ENCODE measurements around the gene SPATA2.

The SPATA2 gene

DNA sequence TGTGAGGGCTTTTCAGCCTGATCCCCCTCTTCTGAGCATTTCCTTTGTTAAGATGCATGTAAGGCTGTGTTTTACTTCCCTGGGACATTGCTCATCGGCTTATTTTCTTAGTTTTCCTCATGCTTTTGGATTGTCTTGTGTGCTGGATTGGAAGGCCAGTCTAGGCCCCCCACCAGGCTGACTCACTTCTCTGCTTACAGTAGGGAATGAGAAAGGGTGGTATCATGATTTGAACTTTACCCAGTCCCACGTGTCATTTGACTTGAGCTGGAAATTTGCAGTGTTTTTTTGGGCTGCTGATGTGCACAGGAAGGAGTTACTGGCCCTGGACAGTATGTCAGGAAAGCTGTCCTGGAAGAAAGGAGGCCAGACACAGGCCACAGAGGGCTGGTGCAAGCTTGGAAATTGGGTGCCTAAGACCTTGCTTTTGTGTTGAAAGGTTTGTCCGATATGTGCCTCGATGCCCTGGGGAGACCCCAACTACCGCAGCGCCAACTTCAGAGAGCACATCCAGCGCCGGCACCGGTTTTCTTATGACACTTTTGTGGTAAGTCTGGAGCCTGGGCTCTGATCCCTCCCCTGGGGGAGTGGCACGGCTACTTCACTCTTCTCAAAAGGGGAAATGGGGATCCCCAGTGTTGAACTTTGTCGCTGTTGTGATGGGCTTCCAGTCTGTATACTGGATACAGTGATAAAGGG, 33.6 kb upstream of the SPATA2 start:
- no peaks in the 10 kb centered on the region for H3F3A ChIP-seq (ENCODE audit: low read depth)
- peaks cover 11% of the 10 kb centered on the region for H3K79me2 ChIP-seq (ENCODE audit: insufficient read depth, low read length)

DNA sequence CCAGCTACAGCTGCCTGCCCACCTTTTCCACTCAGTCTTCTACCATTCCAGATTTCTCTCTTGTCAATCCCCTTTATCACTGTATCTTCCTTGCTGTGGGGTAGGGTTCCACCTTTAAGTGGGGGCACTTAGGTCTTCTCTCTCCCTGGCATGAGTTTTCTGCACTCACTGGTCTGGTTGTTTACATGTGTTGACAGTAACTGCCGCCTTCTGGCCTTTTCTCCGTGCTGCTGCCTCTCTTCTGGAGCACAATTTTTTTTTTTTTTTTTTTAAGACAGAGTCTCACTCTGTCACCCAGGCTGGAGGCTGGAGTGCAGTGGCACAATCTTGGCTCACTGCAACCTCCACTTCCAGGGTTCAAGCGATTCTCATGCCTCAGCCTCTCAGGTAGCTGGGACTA, 32.8 kb upstream of the SPATA2 start:
- peaks cover 16% of the 10 kb centered on the region for H4K20me1 ChIP-seq (ENCODE audit: insufficient read depth, low read length, poor library complexity, severe bottlenecking)
- H3K9me2 ChIP-seq (replicated peaks; ENCODE audit: low read depth, low read length), result no peaks in the 10 kb centered on the region
- no peaks in the 10 kb centered on the region for H3K9me3 ChIP-seq (ENCODE audit: insufficient read depth, low read depth, low read length)
- H3K4me3 ChIP-seq (ENCODE audit: low read length, poor library complexity, severe bottlenecking), result no peak overlapping the region
- H2AFZ ChIP-seq (ENCODE audit: low read length), result no peak overlapping the region
- peaks cover 5% of the 10 kb centered on the region for H3K4me1 ChIP-seq (ENCODE audit: insufficient read depth, low read length, poor library complexity, severe bottlenecking)
- H3K27me3 ChIP-seq (ENCODE audit: insufficient read depth, low read length, poor library complexity, severe bottlenecking), result no peaks in the 10 kb centered on the region
- H3K79me2 ChIP-seq (ENCODE audit: insufficient read depth, low read length), result peaks cover 17% of the 10 kb centered on the region
- H3K4me2 ChIP-seq (ENCODE audit: low read depth, low read length, poor library complexity, severe bottlenecking), result no peak overlapping the region
- H3K36me3 ChIP-seq (ENCODE audit: insufficient read depth, low read length), result peaks cover 81% of the 10 kb centered on the region; the same call in 1 of the 2 replicates
- TF ChIP-seq, protein P1, sequence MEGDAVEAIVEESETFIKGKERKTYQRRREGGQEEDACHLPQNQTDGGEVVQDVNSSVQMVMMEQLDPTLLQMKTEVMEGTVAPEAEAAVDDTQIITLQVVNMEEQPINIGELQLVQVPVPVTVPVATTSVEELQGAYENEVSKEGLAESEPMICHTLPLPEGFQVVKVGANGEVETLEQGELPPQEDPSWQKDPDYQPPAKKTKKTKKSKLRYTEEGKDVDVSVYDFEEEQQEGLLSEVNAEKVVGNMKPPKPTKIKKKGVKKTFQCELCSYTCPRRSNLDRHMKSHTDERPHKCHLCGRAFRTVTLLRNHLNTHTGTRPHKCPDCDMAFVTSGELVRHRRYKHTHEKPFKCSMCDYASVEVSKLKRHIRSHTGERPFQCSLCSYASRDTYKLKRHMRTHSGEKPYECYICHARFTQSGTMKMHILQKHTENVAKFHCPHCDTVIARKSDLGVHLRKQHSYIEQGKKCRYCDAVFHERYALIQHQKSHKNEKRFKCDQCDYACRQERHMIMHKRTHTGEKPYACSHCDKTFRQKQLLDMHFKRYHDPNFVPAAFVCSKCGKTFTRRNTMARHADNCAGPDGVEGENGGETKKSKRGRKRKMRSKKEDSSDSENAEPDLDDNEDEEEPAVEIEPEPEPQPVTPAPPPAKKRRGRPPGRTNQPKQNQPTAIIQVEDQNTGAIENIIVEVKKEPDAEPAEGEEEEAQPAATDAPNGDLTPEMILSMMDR (conservative IDR thresholded peaks at IDR 0.05; ENCODE audit: low read length), result no peak
- no peak for TF ChIP-seq EZH2phosphoT487 (IDR thresholded peaks at IDR 0.05; ENCODE audit: borderline replicate concordance)
- no peaks in the 10 kb centered on the region for H3F3A ChIP-seq (ENCODE audit: low read depth)
- H3K9ac ChIP-seq (ENCODE audit: low read depth, low read length, poor library complexity, severe bottlenecking), result no peak overlapping the region

More for the DNA sequence above, 33.6 kb upstream of the SPATA2 start:
- TF ChIP-seq EZH2phosphoT487 (IDR thresholded peaks at IDR 0.05; ENCODE audit: borderline replicate concordance), result no peak
- Histone ChIP-seq H3K27me3 (ENCODE audit: insufficient read depth, low read length, poor library complexity, severe bottlenecking) (no peaks in the 10 kb centered on the region), H2AFZ (ENCODE audit: low read length) (no peak overlapping the region), H3K9ac (ENCODE audit: low read depth, low read length, poor library complexity, severe bottlenecking) (no peak overlapping the region), H3K4me3 (ENCODE audit: low read length, poor library complexity, severe bottlenecking) (no peak overlapping the region), H3K9me3 (ENCODE audit: insufficient read depth, low read depth, low read length) (no peaks in the 10 kb centered on the region), H3K4me2 (ENCODE audit: low read depth, low read length, poor library complexity, severe bottlenecking) (no peak overlapping the region), H3K9me2 (replicated peaks; ENCODE audit: low read depth, low read length) (no peaks in the 10 kb centered on the region), H4K20me1 (ENCODE audit: insufficient read depth, low read length, poor library complexity, severe bottlenecking) (peaks cover 23% of the 10 kb centered on the region), H3K36me3 (ENCODE audit: insufficient read depth, low read length) (peaks cover 89% of the 10 kb centered on the region; the same call in 1 of the 2 replicates), H3K4me1 (ENCODE audit: insufficient read depth, low read length, poor library complexity, severe bottlenecking) (peaks cover 2% of the 10 kb centered on the region)

DNA sequence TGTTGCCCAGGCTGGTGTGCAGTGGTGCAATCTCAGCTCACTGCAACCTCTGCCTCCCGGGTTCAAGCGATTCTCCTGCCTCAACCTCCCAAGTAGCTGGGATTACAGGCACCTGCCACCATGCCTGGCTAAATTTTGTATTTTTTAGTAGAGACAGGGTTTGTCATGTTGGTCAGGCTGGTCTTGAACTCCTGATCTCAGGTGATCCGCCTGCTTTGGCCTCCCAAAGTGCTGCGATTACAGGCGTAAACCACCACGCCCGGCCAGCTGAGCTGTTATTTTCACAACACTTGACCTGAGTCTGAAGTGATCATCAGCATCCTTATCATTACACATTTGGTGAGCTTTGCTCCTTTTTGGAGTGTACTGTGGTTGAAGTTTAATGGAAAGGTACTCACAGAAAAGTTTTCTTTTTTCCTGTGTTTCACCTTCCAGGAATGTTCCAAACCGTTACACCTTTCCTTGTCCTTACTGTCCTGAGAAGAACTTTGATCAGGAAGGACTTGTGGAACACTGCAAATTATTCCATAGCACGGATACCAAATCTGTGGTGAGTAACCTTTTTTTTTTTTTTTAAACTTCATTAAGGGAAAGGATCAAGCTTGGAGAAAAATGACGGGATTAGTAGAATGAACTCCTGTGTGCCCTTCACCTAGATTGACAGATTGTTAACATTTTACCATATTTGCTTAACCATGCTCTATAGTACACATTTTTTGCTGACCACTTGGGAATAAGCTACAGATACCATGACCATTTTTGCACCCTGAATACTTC, 30.6 kb upstream of the SPATA2 start:
- no peaks in the 10 kb centered on the region for H3F3A ChIP-seq (ENCODE audit: low read depth)
- no peaks in the 10 kb centered on the region for H3K9me3 ChIP-seq (ENCODE audit: insufficient read depth, low read depth, low read length)
- H3K4me2 ChIP-seq (ENCODE audit: low read depth, low read length, poor library complexity, severe bottlenecking), result no peak overlapping the region
- H3K27me3 ChIP-seq (ENCODE audit: insufficient read depth, low read length, poor library complexity, severe bottlenecking), result no peaks in the 10 kb centered on the region
- H3K4me3 ChIP-seq (ENCODE audit: low read length, poor library complexity, severe bottlenecking), result no peak overlapping the region
- peaks cover 19% of the 10 kb centered on the region for H3K4me1 ChIP-seq (ENCODE audit: insufficient read depth, low read length, poor library complexity, severe bottlenecking)
- H4K20me1 ChIP-seq (ENCODE audit: insufficient read depth, low read length, poor library complexity, severe bottlenecking), result peaks cover 26% of the 10 kb centered on the region
- no peak overlapping the region for H2AFZ ChIP-seq (ENCODE audit: low read length)
- TF ChIP-seq, protein P1 (conservative IDR thresholded peaks at IDR 0.05; ENCODE audit: low read length), result no peak
- no peak for TF ChIP-seq EZH2phosphoT487 (IDR thresholded peaks at IDR 0.05; ENCODE audit: borderline replicate concordance)
- peaks cover 39% of the 10 kb centered on the region for H3K79me2 ChIP-seq (ENCODE audit: insufficient read depth, low read length)
- H3K36me3 ChIP-seq (ENCODE audit: insufficient read depth, low read length), result peaks cover 72% of the 10 kb centered on the region; the same call in 1 of the 2 replicates
- H3K9me2 ChIP-seq (replicated peaks; ENCODE audit: low read depth, low read length), result no peaks in the 10 kb centered on the region
- no peak overlapping the region for H3K9ac ChIP-seq (ENCODE audit: low read depth, low read length, poor library complexity, severe bottlenecking)
